Stimulated activated CD8-positive, alpha-beta memory T cell treated with anti-CD3 and anti-CD28 coated beads, Interleukin-4, amount 100 ng/mL, for 4 hours (primary cell): ENCODE results near the gene FGF11.
"Not testable (repeated sequence)": the region's sequence is repeated elsewhere in the genome, so short reads cannot be mapped to it uniquely, and the experiment has no call there.

ENCODE experiments used
- DNase-seq, 2 donors: peaks; one replicate each; pipeline ENCODE4 v3.0.0-alpha.2; 2020; ENCODE audit warnings: low read depth in 2 of 2, low spot score in 1 of 2

FGF11 gene

DNA sequence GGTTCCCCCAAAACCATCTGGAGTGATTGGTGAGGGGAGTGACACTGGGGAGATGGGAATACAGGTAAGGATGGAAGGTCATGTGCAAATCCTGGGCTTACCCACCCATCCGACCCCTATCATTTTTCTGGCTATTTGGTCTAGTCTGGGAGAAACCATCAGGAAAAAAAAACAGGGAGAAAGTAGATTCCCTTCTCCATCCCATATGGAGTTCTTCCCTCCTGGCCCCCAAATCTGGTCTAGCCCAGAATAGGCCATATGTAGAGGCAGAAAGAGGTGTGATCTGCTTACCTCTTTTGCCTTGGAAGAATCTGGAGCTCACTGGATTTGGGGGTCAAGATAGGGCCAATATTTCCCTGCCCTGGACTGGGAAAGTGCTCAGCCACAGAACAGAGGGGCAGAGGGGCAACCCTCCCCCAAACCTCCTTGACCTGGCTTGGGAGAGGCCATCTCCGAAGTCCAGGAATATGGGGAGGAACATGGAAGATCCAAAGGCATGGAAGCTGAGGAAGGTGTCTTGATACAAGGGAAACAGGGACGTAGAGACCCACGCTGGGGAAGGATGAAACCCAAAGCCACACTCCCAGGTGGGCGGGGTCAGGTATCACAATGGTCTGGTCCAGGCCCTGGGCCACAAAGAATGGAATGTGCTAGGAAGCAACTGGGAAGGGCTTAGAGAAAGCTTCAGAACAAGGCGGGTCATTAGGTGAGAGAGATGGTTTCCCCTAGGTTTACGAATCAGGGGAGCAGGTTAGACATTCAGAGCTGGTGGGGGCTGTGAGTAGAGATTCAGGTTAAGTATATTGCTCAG lies 21.7 kb downstream of the FGF11 start:
- no peak for DNase-seq

DNA sequence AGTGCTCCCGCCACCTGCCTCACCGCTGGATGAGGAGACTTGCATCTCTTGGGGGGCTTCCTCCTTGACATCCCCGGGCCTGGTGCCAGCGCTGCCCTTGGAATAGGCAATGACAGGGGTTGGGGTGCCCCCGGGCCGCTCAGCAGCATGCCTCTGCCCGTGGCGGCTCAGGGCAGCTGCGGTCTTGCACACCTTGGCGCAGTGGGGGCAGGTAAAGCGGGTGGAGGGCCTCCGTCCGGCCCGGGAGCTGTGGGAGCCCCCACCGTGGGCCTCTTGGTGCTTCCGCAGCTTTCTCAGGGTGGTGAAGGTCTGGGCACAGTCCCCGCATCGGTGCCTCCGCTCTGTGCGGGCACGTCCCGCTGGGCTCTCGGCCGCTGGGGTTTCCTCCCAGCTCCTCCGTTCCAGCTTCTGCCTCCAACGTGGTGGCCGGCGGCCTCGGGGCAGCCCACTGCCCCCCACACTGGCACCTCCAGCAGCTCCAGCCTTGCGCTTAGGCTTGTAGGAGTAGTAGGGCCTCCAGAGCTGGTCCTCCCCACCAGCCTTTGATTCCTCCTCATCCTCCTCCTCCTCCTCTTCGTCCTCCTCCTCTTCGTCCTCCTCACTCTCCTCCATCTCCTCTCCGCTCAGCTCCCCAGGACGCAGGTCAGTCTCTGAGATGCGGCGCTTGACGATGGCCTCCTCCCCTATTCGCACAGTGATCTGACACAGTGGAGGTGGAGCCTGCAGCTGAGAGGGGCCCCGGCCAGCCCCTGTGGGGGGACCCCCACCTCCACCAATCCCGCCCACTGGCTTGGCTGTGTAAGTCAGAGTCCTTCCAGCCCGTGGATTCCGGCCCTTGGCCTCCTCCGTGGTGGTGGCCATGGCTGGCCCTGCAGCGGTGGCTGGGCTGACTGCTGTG lies 23.4 kb downstream of the FGF11 start:
- DNase-seq = no peak

DNA sequence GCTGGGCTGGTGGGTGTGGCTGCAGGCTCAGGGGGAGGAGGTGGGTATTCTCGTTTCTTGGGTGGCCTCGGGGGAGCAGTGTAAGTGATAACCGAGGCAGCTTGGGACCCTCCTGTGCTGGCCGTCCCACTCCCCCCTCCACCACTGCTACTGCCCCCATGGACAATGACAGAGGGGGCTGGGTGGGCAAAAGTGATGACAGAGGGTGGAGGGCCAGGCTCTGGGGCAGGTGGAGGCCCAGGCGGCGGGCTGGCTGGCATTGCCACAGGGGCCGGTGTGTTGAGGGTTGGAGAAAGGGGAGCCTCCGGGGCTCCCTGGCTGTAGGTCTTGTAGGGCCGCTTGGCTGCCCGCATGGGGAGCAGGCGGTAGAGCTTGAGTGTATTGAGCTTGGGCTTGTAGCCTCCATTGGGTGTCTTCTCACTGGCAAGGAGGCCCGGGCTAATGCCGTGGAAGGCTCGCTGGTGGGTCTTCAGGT lies 24.1 kb downstream of the FGF11 start:
- no peak for DNase-seq

DNA sequence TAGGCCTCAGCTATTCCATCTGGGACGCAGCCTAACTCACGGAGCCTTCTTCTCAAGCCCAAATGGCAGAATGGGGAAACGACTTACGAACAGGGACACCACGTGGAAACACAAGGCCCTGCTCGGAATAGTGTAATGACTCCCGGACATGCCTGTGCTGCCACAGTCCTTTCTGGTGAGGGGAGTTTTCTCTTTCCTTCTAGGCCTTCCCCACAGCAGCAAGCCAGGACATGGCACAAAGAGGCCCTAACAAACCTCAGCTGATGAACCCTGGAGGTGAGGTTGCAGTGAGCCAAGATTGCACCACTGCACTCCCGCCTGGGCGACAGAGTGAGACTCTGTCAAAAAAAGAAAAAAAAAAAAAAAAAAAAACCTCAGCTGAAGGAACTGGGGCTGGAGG lies 24.8 kb downstream of the FGF11 start:
- DNase-seq = no peak

DNA sequence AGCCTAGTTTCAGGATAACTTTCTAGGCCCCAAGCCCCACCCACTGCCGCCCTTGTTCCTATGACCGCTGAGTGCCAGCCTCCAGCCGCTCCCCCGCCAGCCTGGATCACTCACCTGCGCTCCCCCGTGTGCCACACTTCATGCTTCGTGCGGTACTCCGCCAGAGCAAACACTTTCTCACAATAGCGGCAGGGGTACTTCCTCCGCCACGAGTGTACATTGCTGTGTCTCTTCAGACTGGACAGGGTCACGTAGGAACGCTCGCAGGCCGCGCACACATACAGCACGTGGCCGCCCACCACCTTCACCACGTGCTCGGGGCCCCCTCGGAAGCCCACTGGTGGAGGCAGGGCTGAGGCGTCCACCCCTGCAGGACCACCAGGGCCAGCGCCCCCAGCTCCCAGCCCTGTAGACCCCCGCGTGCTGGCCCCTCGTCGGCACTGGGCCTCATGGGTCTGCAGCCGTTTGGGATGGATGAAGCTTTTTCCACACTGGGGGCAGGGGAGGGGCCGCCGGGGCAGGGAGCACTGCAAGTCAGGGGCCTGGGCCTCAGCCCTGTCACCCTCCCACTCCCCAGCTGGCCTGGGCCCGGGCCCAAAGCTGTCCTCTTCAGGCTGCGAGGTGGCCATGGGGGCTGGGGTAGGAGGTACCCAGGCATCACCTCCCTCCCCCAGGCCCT lies 26.4 kb downstream of the FGF11 start:
- no peak for DNase-seq

DNA sequence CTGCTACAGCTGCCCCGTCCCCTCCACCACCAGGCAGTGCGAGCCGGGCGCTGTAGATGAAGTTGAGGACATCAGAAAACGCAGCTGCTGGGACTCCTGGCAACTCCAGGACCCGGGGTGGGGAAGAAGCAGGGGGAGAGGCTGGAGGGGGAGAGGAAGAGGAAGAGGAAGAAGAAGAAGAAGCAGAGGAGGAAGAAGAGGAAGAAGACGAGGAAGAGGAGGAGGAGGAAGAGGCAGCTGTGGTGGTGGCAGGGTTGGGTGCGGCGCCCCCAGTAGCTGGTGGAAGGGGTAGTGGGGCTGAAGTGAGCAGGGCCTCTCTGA lies 27.0 kb downstream of the FGF11 start:
- DNase-seq = no peak

DNA sequence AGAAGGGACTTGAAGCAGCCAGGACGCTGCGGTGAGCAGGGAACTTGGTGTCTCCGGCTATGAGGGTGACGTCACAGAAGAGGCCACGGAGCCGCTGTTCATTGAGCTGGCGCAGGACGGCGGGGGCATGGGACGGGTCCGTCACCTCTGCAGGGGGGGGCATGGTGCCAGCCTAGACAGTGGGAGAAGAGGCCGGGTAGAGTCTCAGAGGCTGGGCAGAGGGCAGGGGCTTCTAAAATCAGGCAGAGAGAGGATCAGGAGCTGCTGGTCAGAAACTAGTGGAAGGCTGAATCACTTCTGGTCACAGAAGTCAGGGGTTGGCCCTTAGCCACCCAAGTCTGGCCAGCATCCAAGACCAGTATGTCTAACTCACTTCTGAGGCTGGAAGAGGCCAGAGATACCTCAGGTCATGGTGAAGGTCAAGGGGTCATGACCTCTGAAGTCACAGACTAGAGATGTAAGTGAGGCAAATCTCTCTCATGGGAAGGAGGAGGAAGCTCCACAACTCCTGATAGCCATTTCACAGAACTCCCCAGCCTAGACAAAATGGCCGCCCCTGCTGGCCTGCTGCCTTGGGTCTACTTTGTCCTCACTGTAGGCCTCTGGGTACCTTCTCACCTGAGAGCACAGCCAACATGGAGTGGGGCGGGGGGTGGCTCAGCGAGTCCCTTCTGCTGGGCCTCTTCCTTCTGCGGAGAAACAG lies 27.5 kb downstream of the FGF11 start:
- no peak for DNase-seq

DNA sequence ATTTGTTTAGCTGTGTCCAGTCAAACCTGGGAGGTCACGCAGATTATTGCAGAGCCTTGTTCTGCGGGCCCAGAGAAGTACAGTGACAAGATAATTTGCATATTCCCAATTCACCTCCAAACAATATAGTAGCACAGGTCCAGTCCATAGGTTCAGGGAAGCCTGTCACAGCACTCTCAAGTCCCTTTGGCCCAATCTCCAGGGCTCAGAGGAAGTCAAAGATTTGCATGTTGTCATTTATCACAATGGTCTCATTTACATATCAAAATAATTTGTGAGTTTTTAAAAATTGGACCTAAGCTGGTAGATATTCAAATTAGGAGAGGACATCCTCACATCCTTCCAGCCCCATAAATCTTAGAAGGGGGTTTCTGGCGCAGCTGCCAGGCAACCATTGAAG lies 28.2 kb downstream of the FGF11 start:
- DNase-seq = no peak

DNA sequence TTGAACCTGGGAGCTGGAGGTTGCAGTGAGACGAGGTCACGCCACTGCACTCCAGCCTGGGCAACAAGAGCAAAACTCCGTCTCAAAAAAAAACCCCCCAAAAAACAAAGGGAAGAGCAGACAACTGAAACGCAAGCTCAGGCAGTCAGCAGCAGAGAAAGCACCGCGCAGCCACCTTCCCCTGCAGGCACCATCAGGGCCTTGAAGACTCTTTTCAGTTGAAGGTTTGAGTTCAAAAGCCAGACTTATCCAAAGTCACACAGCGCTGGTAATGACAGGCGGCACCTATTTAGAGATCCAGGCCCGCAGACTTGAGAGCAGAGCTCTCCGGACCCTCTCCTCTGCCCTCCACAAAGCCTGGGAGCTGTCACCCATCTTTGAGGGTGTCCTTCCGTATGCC lies 29.0 kb downstream of the FGF11 start:
- DNase-seq = no peak

DNA sequence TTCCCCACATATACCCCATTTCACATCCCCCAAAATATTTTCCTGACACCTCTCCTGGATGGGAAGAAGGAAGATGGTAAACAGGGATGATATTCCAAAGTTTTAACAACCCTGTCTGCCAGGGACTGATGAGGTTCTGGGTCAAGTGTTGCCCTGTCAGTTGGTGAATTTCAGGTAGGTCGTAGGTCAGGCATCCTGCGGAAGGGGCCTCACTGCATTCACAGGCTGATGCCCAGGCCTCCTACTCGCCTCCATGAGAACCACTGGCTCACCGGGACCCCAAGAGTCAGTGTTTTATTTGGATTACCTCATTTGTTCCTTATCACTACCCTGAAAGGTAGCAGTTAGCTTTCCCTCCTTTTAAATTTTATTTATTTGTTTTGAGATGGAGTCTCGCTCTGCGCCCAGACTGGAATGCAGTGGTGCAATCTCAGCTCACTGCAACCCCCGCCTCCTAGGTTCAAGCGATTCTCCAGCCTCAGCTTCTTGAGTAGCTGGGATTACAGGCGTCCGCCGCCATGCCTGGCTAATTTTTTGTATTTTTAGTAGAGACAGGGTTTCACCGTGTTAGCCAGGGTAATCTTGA lies 29.6 kb downstream of the FGF11 start:
- DNase-seq = no peak

DNA sequence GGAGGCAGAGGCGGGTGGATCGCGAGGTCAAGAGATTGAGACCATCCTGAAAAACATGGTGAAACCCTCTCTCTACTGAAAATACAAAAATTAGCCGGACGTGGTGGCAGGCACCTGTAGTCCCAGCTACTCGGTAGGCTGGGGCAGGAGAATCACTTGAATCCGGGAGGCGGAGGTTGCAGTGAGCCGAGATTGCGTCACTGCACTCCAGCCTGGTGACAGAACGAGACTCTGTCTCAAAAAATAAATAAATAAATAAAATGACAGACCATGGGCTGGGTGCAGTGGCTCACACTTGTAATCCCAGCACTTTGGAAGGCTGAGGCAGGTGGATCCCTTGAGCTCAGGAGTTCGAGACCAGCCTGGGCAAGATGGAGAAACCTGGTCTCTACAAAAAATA lies 30.5 kb downstream of the FGF11 start:
- not testable (repeated sequence) for DNase-seq

DNA sequence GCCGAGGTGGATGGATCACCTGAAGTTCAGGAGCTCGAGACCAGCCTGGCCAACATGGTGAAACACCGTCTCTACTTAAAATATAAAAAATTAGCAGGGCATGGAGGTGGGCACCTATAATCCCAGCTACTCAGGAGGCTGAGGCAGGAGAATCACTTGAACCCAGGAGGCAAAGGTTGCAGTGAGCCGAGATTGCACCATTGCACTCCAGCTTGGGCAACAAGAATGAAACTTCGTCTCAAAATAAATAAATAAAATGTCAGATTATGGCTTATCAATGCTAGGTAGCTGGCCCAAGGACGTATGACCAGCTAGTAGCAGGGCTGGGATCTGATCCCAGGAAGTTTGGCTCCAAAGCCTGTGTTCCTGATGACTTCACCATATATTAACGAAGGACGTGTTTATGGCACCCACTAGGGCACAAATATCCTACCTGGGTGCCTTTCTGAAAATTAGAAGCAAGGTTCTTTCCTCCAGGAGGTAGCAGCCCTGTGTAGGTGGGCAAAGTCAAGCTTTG lies 31.2 kb downstream of the FGF11 start:
- DNase-seq = not testable (repeated sequence)

DNA sequence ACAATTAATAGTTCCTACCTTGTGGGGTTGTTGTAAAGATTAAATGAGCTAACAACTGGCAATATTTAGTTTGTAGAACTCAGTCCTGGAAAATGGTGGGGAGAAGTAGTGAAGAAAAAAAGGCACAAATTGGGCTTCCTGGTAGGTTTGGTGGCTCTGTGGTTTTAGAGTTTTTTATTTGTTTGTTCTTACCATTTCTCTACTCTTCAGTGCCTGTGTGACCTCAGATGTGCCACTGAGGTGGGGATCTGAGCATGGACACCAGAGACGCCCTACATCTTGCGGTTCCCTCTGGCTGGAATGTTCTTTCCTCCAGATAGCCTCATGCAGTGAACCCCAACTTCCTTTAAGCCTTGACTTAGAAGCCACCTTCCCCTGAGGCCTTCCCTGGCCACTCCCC lies 32.4 kb downstream of the FGF11 start:
- DNase-seq = no peak

DNA sequence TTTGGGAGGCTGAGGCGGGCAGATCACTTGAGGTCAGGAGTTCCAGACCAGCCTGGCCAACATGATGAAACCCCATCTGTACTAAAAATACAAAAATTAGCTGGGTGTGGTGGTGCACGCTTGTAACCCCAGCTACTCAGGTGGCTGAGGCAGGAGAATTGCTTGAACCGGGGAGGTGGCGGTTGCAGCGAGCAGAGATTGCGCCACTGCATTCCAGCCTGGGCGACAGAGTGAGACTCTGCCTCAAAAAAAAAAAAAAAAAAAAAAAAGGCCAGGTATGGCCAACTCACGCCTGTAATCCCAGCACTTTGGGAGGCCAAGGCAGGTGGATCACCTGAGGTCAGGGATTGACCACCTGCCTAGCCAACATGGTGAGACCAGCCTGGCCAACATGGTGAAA lies 35.5 kb downstream of the FGF11 start:
- not testable (repeated sequence) for DNase-seq

DNA sequence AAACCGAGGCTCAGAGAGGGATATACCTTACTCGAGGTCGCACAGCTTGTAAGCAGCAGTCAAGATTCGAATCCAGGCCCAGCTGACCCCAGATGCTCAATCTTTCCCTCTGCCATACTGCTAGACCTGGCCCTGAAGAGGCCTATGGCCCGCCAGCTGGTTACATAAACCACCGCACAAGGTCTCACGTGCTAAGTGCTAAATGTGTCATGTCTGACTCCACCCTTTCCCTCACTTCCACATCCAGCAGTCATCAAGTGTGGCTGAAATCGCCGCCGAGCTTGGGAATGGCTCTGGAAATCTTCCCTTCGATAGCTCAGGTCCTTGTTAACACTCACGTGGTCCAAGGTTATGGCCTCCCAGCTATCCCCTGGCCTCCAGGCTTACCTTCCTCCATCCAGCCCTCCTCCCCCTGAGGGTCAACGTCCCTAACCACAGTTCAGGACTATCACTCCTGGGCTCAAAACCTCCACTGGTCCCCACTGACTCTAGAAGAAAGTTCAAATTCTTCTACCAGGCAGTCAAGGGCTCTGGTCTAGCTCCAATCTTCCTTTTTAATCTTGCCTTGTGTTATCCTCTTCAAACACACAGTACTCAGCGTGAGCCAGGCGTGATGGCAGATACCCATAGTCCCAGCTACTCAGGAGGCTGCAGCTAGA lies 36.6 kb downstream of the FGF11 start:
- DNase-seq = no peak

DNA sequence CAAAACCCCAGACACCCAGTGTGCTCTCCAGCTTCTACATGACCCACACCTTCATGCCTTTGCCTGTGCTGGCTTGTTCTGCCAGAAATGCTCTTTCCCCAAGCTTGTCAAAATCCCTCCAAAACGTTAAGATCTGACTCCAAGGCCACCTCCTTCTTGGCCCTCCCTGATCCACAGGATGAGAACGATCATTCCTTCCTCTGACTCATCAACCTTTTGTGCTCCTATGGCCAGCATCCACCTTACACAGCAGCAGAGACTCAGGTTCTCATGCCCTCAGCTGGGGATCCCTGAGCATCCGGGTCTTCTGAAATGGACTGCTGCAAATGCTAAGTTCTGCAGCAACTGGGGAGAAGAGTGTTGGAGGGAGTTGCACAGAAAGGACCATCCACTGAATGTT lies 37.2 kb downstream of the FGF11 start:
- no peak for DNase-seq

DNA sequence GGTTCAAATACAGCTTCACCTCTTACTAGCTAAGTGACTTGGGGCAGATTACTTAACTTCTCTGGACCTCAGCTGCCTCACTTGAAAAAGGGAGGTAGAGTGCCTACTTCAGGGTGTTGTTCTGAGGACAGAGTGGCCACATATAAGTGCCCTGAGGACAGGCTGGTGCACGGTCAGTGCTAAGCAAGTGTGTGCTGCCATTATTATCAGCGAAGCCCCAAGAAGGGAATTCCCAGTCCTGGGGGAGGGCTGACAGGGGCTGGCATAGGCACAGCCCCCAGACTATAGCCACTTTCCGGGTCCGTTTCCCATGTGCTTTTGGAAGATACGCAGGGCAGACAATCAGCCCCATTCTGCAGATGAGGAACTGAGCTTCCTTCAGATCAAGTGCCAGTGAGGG lies 37.6 kb downstream of the FGF11 start:
- DNase-seq = no peak

DNA sequence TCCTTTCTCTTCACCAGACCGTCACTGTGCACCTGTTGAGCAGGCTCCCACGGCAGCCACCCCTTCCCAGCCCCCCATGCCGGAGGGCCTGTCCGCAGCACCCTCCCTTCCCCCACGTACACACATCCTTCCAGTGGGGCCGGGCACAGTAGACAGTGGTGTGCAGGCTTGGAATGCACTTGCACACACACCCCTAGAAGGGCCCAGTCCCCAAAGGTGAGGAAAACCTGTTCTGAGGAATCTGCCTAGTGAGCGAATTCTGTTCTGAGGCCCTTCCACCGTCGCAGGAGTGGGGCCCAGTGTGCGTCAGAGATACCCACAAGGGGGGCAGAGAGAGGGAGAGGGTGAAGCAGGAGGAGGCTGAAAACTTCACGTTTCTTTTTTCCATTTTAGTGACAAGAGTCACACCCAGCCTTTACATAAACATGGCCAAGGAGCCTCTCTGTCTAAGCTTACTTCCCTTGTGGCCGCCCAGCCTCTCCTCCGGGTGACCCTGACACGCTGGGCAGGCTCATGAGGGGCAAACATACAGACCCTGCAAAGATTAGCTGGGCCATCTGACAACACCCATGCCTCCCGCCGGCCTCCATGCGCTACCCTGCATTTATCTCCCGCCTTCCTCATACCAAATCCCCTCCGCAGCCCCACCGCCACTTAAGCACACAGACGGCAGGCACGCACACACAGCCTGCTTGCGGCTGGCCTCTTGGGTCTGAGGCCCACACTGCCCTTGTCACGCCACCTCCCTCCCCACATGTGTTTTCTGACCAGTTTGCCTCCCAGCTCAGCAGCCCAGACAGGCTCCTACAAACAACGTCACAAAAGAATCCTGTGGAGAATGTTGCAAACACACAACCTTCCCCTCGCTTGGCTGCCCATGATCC lies 38.3 kb downstream of the FGF11 start:
- DNase-seq = no peak
